Effector CD8-positive, alpha-beta T cell (primary cell): ENCODE results near the gene RUNX3.

Source experiments
- DNase-seq: peaks from one replicate; lab custom pipeline; 2025; lab: John Stamatoyannopoulos, UW

Gene RUNX3

DNA sequence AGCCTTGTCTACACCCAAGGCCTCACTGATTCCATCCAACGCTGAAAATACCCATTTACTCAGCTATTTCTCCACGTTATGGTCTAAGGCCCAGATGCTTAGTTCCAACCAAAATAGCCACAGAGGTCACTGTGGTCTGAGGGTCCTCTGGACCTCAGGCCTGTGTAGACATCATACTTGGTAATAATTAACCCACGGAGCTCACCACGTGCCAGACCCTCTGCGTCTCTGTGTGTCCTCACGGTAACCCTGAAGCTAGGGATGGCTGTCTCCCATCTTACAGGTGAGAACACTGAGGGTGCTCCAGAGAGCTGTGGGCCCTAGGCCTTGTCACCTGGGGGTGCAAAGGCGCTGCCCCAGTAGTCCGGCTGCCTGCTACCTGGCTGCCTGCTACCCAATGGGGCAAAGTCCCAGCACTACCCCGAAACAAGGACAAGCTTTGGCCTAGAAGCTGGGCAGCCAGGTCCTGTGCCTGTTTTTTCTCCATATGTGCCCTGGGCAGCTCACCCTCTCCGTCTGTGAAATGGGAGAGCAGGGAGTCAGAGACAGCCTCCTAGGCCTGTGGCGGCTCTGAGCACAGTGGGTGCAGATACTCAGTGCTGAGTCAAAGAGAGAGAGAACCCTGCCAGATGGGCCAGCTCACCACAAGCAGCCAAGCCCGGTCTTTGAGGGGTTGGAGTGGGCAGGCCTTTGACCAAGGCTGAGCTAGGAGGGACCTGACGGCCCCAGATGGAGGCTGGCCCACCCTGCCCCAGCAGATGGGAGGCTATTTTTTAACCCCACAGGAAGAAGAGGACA is 17.0 kb upstream of the RUNX3 start:
- DNase-seq, result no peak

DNA sequence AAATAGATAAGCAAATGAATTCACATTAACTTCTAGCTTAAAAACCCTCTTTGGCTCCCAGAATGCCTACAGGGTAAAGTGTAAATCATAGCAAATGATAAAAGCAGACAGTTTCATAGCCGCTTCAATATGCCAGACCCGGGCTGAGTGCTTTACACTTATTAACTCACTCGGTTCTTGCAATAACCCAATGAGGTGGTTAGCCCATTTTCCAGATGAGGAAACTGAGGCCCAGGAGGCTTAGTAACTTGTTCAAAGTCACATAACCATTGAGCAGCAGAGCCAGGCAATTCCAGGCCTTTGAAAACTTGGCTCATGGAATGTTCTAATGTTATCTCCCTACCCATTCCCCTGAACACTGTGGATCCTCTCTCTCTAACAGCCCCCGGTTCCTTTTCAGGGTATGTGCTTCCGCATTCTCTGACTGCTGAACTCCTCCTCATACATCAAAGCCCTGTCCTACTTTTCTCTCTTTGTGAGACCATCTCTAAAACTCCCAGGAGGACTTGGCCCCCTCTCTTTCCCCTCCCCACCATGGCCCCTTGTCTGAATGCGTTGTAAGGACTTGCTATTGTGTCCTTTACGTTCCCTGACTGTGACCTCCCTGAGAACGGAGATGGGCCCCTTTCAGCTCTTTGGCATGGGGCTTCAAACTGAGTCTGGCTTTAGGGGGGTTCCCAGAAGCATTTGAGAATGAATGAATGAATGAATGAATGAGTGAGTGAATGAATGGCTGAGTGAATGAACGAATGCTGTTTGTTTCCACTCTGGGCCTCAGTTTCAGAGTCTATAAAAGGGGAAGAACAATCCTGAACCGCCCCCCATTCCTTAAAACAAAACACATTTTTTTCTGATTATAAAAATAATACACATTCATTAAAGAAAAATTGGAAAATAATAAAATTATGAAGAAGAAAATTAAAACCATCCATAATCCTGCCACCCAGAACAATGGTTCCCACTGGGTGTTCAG is 15.6 kb upstream of the RUNX3 start:
- no peak for DNase-seq

DNA sequence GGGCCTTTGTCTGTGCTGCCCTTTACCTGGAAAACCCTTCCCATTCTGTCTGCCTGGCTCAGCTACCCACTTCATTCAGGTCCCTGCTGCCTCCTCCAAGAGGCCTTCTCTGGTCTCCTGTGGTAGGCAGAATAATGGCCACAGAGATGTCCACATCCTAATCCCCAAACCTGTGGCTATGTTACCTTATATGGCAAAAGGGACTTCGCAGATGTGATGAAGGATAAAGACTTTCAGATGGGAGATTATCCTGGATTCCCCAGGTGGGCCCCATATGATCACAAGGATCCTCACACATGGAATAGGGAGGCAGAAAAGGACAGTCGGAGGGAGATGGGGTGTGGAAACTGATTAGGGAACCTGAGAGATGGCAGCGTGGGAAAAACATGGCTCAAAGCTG is 14.2 kb upstream of the RUNX3 start:
- no peak for DNase-seq

DNA sequence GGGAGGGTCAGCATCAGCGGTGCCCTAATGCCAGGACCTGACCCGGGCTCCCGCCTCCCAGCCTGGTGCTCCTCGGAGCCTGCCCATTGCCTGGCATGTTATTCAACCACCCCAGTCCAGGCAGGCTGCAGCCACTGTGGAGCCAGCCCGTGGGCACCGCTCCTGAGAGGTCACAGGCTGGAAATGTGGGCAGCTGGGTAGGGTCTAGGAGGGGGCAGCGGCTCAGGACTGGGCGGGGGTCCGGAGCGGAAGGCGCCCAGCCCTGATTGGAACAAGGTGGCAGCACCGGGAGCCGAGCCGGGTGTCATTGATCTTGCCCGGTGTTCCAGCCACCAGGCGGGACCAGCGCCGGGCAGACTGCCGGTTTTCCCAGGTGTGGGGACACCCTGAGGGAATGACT is 12.7 kb upstream of the RUNX3 start:
- no peak for DNase-seq

DNA sequence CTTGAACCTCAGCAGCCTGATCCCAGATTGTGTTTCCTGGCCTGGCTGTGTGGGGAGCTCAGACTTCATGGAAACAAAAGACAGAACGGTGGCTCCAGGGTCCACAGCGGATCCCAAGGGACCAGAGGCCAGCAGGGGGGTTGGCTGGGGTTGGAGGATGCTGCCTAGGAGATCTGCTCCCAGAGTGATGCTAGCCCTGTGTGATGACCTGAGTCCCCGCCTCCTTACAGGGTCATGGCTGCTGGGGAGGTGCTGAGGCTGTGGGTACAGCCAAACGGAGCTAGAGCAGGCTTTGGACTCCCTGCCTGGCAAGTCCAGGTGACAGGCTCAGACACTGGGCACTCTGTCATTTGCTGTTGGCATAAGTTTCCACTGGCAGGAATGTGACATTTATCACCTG is 11.5 kb upstream of the RUNX3 start:
- no peak for DNase-seq

- DNase-seq, result no peak
Measured at GRCh38 chr1:24940231-24940630, 10.2 kb upstream of the RUNX3 start.

- DNase-seq, result no peak
Measured at GRCh38 chr1:24939675-24940193, 9.7 kb upstream of the RUNX3 start.

- no peak for DNase-seq
Measured at GRCh38 chr1:24939040-24939674, 9.1 kb upstream of the RUNX3 start.

DNA sequence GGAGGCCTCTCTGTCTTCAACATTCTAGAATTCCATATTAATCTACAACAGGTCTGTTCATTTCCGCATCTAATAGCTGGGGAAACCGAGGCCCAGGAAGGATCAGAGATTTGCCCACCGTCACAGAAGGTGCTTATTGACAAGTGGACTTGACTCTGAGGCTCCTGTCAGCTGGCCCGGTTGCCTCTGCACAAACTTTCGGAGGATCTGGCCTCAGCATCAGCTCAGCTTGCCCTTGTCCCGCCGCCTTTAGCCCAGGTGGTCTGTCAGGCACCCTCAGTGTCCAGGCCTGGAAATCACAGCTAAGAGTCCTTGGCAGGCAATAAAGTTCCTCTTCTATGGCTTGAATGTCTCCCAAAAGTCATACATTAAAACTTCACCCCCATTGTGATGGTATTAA is 8.2 kb upstream of the RUNX3 start:
- DNase-seq, result no peak

GRCh38 chr1:24936684-24937083 is 6.6 kb upstream of the RUNX3 start:
- no peak for DNase-seq

- DNase-seq, result no peak
Measured at GRCh38 chr1:24935615-24936484, 5.8 kb upstream of the RUNX3 start.

- no peak for DNase-seq
Measured at GRCh38 chr1:24935196-24935526, 5.1 kb upstream of the RUNX3 start.

- no peak for DNase-seq
Measured at GRCh38 chr1:24934310-24935195, 4.5 kb upstream of the RUNX3 start.

DNA sequence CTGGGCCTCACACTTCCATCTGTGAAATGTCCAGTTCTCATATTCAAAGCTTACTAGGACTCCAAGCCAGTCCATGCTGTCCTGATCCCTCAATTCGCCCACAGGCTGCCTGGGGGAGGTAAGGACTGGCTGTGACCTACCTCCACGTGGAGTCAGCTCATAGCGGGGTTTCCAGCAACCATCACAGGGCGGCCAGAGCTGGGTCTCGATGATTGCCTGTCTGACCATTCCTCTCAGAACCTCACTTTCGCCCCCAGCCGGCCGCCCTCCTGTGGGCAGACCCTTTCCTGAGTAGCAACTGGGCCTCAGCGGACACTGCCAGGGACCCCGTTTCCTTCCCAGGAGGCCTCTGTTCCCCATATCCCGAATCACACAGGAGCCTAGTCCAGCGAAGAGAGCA is 3.4 kb upstream of the RUNX3 start:
- no peak for DNase-seq

DNA sequence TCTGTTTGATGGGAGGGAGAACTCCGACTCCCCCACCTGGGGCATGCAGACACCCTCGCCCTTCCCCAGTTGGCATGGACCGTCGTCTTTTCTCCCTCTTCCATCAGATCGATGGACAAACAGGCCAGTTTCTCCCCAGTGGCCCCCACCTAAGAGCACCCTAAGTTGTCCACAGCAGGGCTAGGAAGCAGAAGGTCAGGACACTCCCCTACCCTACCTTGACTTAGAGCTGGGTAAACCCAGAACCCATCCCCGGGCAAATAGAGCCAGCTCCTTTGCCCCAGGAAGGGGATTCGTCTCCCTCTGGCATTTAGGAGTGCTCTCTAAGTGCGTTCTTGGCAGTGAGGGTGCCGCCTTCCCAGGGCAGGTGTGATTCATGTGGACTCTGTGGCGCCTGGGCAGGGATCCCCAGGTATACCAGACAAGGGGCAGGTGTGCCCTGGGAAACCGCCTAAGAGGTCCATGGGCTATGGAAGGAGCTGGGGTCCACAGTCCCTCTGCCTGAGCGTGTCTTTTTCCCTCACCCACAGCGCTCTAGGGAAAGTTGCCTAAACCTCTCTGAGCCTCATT is 2.7 kb upstream of the RUNX3 start:
- DNase-seq, result no peak

DNA sequence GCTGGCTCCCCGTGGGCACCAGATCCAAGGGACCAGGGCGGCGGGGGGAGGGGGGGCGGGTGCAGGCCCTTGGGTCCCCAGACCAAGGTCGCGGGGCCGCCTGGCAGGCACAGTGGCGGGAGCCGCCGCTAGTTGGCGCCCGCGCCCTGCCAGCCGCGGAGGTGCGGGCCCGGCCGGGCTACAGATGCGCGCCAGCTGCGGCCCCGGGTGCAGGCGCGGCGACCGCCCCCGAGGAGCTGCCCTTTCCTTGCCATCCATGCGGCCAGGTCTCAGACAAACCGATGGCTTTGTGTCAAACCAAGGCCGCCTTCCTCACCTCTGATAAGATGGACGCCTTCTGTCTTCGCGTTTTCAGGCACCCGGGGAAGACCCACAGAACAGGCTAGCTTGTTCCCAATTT is 2.2 kb upstream of the RUNX3 start:
- DNase-seq, result peak; percentile 34

DNA sequence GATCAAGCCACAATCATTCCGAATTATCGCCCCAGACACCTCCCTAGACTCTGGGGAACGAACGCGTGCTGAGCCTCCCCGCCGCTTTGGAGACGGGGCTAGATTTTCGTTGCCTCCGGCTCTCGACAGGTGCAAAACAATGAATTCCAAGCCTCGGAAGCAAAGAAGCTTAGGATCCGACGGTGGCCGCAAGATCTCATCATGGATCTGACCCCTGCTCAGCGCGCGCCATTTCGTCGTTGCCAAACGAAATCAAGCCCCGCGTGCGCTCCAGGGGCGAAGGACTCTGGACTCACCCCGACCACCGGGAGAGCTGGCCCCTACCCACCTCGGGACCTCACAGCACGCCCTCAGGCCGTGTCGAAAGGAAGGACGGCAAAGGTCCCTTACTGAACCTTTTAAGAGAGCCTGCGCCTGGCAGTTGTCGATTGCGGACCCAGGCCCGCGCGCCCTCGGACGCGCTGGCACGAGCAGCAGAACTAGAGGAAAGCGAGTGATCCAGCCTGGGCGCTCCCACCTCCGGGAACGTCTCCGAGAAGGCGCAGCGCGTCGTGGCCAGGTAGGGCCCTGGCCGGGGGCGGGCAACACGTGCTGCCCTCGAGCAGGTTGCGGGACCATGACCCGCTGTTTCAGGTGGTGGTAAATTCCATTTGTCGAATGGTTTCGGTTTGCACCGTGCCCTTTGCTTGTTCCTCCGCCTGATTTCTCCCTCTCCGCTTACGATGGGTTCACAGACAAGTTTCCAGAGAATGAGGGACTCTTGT is 1.6 kb upstream of the RUNX3 start:
- DNase-seq, result no peak

GRCh38 chr1:24931146-24931467 is 1.0 kb upstream of the RUNX3 start:
- no peak for DNase-seq
